HG02885 (cell line): ENCODE measurements around the gene DBP.

Experiments
- ATAC-seq: cut with Tn5 transposase; IDR thresholded peaks from one replicate; pipeline ENCODE4 v1.9.1; 2021; ENCODE audit warnings: mild to moderate bottlenecking; ENCODE audit not compliant: unreplicated experiment, poor library complexity

The DBP gene

DNA sequence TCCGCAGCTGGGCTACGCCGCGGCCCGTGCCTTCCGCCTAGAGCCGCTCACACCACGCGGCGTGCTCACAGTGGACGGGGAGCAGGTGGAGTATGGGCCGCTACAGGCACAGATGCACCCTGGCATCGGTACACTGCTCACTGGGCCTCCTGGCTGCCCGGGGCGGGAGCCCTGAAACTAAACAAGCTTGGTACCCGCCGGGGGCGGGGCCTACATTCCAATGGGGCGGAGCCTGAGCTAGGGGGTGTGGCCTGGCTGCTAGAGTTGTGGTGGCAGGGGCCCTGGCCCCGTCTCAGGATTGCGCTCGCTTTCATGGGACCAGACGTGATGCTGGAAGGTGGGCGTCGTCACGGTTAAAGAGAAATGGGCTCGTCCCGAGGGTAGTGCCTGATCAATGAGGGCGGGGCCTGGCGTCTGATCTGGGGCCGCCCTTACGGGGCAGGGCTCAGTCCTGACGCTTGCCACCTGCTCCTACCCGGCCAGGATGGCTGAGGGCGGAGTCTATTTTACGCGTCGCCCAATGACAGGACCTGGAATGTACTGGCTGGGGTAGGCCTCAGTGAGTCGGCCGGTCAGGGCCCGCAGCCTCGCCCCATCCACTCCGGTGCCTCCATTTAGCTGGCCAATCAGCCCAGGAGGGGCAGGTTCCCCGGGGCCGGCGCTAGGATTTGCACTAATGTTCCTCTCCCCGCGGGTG is 7.4 kb downstream of the DBP start:
- no peak for ATAC-seq

DNA sequence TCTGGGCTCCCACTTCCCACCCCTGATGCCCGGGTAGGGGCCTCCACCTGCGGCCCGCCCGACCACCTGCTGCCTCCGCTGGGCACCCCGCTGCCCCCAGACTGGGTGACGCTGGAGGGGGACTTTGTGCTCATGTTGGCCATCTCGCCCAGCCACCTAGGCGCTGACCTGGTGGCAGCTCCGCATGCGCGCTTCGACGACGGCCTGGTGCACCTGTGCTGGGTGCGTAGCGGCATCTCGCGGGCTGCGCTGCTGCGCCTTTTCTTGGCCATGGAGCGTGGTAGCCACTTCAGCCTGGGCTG is 7.9 kb downstream of the DBP start:
- no peak for ATAC-seq

DNA sequence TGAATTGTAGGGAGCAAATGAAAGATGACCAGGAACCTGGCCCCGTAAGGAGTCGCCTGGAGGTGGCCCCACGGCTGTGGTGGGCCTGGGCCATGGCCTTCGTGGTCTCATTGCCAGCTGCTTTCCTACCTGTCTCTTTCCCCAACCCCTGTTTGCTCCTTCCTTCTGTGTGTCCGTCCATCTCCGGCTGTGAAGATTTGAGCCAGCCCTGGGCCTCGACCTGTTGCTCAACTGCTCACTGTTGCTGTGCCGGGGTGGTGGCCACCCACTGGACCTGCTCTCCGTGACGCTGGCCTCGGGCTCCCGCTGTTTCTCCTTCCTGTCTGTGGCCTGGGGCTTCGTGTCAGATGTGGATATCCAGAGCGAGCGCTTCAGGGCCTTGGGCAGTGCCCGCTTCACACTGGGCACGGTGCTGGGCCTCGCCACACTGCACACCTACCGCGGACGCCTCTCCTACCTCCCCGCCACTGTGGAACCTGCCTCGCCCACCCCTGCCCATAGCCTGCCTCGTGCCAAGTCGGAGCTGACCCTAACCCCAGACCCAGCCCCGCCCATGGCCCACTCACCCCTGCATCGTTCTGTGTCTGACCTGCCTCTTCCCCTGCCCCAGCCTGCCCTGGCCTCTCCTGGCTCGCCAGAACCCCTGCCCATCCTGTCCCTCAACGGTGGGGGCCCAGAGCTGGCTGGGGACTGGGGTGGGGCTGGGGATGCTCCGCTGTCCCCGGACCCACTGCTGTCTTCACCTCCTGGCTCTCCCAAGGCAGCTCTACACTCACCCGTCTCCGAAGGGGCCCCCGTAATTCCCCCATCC is 8.5 kb downstream of the DBP start:
- ATAC-seq = no peak

DNA sequence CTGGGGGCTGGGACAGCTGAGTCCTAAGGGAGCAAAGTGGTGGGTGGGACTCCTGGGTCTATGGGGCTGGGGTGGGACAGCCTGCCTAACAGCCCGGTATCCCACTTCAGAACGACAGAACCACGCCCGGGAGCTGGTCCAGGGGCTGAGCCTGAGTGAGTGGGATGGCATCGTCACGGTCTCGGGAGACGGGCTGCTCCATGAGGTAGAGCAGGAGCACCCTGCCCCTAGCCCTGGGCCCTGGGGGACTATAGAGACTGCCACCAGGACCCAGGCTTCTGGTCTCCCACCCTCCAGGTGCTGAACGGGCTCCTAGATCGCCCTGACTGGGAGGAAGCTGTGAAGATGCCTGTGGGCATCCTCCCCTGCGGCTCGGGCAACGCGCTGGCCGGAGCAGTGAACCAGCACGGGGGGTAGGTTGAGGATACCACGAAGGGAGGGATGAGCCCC is 9.3 kb downstream of the DBP start:
- no peak for ATAC-seq

DNA sequence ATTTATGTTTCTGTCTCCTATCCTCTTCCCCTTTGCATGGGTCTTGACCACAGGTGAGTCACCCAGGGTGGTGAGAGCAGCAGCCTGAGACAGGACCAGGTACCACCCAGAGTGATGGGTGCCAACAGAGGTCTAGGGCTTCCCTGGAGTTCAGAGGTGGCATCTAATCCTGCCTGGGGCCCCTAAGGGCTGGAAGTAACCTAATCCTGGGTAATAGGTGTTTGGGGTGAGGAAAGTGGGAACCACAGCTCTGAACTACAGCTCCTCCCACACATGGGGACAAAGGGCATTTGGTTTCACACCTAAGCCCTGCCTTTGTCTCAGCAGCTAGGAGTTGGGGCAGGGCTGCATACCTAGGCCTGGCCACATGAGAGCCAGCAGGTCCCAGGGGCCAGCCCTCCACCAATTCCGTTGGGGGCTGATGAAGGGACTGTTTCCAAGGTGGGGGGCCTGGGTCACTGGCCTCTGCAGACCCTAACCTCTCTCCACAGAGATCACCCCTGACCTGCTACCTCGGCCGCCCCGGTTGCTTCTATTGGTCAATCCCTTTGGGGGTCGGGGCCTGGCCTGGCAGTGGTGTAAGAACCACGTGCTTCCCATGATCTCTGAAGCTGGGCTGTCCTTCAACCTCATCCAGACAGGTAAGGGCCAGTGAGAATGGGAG is 9.8 kb downstream of the DBP start:
- ATAC-seq = no peak

DNA sequence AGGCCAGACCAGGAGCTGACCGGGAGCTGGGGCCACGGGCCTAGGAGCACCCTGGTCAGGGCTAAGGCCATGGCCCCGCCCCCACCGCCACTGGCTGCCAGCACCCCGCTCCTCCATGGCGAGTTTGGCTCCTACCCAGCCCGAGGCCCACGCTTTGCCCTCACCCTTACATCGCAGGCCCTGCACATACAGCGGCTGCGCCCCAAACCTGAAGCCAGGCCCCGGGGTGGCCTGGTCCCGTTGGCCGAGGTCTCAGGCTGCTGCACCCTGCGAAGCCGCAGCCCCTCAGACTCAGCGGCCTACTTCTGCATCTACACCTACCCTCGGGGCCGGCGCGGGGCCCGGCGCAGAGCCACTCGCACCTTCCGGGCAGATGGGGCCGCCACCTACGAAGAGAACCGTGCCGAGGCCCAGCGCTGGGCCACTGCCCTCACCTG is 11.3 kb downstream of the DBP start:
- ATAC-seq = no peak

DNA sequence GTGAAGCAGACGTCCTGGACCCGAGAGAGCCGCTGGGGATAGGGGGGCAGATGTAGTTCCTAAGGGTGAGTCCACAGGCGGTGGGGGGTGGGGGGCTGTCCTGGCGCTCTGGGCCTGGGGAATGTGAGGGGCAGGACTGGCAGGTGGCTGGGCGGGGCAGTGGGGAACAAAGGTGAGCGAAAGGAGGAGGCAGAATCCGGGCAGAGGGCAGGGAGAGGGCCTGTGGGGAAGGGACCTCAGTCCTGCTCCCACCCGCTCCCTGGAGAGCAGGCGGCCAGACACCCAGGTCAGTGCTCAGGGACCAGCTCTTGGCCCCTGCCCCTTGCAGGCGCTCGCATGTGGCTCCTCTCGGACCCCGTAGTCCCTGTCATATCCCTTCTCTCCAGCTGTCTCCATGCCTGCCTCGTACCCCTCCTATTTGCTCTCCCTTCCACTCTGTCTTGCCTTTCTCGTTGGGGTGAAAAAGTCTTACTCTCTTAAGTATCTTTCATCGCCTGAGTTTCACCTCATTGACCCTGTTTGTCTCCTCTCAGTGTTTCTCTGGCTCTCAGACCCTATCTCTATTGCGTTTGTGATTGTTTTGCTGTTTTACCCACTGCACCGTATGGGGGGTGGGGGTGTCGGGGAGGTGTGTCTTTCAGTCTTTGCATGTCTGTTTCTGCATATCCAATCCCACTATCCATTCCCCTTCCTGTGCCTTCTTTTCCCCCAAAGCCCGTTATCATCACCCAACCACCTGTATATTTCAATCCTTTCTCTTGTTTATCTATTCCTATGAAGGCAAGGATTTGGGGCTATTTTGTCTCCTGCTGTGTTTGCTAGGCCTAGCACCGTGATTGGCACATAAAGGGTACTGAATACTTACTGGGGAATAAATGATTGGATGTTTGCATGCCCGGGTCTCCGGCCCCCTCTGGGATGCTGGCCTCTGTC is 12.1 kb downstream of the DBP start:
- ATAC-seq = no peak

DNA sequence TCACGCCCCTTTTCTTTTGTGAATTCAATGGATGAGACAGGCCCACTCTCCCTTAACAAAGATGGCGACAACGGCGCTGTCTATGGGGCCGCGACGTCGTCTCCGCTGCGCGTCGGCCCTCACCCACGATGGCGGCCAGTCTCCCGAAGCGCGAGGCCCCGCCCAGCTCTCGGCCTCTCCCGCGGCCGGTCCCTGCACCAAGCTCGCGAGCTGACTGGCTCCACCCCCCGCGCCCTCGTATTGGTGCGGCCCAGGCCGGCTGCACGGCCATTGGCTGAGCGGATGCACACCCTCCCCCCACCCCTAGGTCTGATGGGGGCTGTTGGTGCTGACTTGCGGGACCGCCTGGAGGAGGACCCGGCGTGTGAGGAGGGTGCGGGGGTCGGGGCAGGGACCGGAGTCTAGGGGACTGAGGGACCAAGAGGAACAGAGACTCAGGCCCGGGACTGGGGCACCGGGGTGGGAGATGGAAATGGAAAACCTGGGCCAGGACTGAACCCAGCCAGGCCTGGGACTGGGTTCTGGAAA is 13.0 kb downstream of the DBP start:
- peak; percentile 67 for ATAC-seq

DNA sequence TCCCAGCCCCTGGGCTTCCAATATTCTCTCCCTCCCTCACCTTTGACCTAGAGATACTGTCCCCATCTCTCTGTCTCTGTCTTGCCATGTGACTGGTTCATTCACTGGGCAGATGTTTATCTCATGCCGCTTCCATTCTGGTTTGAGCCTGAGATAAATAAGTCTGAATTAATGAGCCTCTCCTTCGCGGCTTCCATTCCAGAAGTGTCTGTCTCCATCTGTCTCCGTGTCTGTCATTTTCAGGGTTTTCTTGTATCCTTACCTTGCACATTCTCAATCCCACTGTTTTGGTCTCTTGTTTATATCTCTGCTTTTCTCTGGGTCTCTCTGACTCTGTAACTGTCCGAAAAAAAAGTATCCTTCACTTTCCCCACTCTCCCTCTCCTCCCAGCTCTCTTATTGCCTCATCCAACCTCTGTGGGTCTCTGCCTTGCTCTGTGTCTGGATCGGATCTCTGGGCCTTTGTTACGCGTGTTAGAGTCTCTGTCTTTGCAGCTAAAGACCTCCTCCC is 13.6 kb downstream of the DBP start:
- ATAC-seq = no peak

DNA sequence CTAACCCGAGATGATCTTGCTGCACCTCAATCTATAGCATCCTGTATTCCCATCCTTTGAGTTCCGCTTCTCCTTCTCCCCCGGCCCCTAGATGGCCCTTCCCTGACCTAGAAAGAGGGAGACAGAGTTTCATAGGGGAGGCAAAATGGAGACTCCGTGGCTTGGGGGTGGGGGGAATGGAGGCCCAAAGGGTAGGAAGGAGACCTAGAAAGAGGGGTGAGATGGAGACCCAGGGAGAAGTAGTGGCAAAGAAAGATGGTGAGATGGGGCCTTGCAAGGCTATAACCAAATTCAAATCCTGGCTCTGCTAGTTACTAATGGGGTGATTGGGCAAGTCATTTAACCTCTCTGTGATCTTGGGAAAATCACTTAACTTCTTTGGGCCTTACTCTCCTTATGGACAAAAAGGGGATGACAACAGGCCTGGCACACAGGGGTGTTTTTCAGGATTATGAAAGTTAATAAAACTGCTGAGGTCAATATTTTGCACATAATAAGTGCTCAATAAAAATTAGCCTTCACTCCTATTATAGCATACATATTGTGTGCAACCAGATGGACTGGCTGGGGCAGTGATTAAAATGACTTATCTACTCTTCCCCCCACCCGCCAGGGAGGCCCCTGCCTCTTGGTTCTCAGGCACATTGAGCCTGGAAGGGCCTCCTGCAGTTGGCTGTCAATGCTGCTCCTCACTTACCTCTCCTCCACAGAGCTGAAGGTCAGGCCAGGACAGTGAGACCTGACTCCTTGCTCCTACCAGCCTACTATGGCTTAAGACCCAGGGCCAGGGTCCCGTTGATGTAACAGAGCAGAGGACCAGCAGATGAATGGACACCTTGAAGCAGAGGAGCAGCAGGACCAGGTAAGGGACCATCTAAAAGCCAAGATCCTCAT is 17.2 kb downstream of the DBP start:
- ATAC-seq = no peak

DNA sequence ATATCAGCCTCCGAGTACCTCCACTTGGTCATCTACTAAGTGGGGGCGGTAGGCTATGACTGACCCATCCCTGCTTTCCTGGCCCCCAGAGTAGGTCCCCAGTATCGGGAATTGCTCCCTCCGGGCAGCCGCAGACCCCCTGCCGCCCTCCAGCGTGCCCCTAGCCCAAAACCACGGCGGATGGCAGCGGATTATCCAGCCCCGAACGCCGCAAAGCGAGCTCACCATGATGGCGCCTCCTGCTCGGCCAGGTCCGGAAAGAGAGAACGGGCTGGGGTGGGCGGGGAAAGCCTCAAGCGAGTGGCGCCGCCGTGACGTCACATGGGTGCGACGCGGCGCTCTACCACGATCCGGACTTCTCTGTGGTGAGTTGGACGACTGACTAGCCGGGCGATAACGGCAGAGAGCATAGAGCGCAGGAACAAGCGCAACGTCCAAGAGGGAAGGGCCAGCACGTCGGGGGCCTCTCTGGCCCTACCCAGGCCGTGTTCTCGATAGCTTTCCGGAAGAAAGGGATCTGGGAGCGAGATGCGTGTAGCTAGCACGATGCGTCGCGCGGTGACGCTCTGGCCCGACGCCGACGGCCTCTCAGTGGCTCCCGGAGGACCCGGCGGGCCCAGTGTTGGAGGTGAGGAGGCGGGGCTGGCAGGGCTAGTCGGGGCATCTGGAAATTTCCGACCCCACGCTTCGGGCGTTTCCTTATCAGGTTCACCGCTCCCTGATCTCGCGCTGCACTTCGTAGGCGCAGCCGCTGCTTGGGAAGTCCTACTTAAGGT is 18.1 kb downstream of the DBP start, which contains the start of the genes RPL18 and SPHK2:
Gene RPL18, minus strand, starts transcription at position 263 of the 776 bp plus-strand sequence. Its CDS starts 35 bp downstream, at position 228.
Gene SPHK2, plus strand, starts transcription at position 591 of the 776 bp plus-strand sequence. CDS start 1,009 bp downstream, outside the sequence.
- peak; percentile 85 for ATAC-seq

DNA sequence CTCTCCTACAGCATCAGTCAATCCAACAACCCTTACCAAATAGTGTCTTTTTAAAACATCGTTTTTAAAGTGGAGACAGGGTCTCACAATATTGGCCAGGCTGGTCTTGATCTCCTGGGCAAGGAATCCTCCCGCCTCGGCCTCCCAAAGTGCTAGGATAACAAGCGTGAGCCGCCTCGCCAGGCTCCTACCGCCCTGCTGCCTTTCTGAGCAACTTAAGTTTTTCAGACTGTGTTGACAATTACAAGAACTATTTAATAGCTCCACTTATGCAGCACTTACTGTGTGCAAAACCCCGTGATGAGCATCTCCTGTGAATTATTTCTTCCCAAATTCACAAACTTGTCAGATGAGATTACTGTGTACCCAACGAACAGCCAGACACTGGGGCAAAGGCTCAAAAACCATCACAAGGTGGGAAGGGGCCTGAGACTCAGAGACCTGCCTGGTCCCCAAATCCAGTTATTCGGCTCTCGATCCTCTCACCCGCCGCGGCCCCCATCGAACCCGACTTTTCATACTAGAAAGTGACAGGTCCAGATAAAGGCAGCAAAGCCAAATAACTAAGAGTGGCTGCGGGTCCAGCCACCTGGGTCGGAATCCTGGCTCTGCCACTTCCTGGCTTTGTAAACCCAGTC is 18.8 kb downstream of the DBP start:
- ATAC-seq = no peak

DNA sequence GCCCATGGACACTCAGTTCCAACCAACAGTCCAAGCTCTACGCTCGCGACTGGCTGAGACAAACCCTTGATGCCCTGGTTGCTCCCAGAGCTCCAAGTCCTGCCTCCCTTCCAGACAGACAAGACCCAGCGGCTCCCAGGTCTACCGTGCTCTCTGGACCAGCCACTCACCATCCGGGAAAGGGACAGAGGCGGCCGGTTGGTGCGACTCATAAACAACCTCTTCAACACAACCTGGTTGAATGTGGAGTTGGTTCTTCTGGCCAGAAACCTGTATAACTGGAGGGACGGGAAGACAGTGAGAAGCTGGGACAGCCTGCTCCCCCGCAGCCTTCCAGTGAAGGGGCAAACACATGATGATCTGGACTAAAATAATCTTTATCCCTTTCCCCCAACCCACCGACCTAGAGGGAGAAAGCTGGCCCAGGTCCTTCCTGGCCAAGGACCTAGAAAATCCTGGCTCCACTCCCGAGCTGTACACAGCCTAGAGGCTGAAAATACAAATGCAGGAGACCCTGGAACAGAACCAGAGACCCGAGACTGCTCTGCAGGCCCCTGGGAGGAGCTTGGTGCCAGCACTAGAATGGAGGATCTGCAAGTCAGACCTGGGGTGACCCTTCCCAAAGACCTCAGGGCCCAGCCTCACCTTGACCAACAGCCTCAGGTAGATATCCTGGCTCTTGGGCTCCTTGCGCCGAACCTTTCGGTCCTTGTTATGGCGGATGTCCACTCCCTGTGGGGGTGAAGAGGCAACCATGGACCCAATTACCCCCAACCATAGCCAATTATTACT is 19.8 kb downstream of the DBP start:
- no peak for ATAC-seq

DNA sequence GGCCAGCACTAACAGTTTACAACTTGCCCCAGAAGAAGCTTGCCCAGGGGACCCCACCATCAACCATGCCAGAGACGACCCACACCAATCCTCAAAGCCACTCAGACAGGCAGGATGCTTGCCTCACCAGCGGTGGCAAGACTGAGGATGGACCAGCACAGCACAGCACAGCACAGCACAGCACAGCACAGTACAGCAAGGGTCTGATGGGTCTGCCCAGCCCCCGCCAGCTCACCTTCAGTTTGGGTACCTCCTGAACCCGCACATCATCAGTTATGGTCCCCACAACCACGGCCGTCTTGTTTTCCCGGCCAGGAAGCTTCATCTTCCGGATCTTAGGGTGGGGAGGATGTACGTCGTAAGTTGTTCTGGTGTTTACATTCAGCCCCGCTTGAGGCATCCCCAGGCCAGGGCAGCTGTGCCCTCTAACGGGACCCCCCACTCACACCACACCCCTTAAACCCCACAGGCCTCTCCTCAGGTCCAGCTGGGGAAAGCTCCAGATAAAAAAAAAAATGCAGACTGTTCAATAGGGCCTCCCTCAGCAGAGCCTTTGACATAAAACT is 20.6 kb downstream of the DBP start:
- no peak for ATAC-seq

DNA sequence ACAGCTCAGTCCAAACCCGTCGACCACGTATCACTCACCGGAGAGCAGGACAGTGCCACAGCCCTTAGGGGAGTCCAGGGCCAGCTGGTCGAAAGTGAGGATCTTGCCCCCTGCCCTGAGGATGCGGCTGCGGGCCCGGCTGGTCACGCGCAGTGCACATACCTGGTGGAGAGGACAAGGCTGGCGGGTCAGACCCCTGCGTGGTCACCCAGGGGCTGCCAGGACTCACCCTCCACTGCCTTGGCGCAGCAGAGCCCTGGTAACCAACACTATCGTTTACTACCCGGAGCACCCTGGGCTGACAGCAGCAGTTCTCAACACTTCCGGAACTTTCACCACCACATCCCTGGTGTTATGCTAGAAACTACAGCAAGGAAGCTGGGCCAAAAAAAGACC is 21.1 kb downstream of the DBP start:
- ATAC-seq = no peak
